ENCODE measurements around the gene GFER.

DNA sequence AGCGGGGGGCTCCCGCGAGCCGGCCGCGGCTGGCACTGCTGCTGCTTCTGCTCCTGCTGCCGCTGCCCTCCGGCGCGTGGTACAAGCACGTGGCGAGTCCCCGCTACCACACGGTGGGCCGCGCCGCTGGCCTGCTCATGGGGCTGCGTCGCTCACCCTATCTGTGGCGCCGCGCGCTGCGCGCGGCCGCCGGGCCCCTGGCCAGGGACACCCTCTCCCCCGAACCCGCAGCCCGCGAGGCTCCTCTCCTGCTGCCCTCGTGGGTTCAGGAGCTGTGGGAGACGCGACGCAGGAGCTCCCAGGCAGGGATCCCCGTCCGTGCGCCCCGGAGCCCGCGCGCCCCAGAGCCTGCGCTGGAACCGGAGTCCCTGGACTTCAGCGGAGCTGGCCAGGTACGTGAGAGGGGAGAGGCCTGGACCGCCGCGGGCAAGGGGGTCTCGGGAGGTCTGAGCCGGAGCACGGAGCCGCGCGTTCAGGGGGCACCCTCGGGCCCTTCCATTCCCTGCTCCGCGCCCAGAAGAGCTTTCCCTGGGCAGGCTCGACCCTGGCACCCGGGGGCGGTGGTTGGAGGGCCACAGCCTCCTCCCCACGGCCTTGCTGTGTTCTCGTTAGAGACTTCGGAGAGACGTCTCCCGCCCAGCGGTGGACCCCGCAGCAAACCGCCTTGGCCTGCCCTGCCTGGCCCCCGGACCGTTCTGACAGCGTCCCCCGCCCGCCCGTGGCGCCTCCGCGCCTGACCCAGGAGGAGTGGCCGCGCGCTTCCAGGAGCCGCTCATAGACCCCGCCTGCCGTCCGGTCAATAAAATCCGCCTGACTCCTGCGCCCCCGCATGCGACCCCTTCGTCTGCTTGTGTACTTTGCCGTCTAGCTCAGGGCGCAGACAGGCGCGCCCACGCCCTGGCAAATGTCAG lies 36.2 kb downstream of the GFER start:
- TF ChIP-seq CREB1 (IDR thresholded peaks at IDR 0.05; ENCODE audit: low read depth) (no peak), BACH1 (IDR thresholded peaks at IDR 0.05; ENCODE audit: borderline replicate concordance) (no peak), HDGF (IDR thresholded peaks at IDR 0.05) (no peak), RAD21 (IDR thresholded peaks at IDR 0.05; ENCODE audit: insufficient read depth, low read depth, low read length) (no peak)
- TF ChIP-seq, protein P1, sequence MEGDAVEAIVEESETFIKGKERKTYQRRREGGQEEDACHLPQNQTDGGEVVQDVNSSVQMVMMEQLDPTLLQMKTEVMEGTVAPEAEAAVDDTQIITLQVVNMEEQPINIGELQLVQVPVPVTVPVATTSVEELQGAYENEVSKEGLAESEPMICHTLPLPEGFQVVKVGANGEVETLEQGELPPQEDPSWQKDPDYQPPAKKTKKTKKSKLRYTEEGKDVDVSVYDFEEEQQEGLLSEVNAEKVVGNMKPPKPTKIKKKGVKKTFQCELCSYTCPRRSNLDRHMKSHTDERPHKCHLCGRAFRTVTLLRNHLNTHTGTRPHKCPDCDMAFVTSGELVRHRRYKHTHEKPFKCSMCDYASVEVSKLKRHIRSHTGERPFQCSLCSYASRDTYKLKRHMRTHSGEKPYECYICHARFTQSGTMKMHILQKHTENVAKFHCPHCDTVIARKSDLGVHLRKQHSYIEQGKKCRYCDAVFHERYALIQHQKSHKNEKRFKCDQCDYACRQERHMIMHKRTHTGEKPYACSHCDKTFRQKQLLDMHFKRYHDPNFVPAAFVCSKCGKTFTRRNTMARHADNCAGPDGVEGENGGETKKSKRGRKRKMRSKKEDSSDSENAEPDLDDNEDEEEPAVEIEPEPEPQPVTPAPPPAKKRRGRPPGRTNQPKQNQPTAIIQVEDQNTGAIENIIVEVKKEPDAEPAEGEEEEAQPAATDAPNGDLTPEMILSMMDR (IDR thresholded peaks at IDR 0.05 in 2 of 3, conservative IDR thresholded peaks at IDR 0.05 in 1 of 3; ENCODE audit: control insufficient read depth in 2 of 3, extremely low read depth in 1 of 3, insufficient read depth in 1 of 3, low read depth in 3 of 3, low read length in 3 of 3), result no peak
